ENCODE data around the gene PIK3AP1. TPM values are rescaled to one million over a fixed set of nuclear protein-coding genes. Genes with fewer than 3 reads are reported as not detected.

Gene PIK3AP1
- total RNA-seq, 2 donors from 2014 or later: 3.8 to 15.6 TPM

GRCh38 chr10:96764425-96765060 lies 44.2 kb upstream of the PIK3AP1 start:
- WGBS: 58% methylated on average over 4 of the region's 4 CpGs
- H3K4me3 ChIP-seq: no peak overlapping the region
- H3K9me3 ChIP-seq: no peaks in the 10 kb centered on the region
- H3K27ac ChIP-seq: no peak overlapping the region
- no peaks in the 10 kb centered on the region for H3K4me1 ChIP-seq (replicated peaks)
- intact Hi-C loops (cut with DNase I): loop anchor here (10.0 kb wide), 1 partner anchor 260 kb away; no protein-coding TSS in a partner anchor
- no peaks in the 10 kb centered on the region for H3K36me3 ChIP-seq
- no peak for TF ChIP-seq POLR2A (IDR thresholded peaks at IDR 0.05)
- TF ChIP-seq CTCF (IDR thresholded peaks at IDR 0.05): no peak
- no peak for TF ChIP-seq POLR2AphosphoS5 (IDR thresholded peaks at IDR 0.05)
- no peak for DNase-seq (ENCODE audit: low spot score)
- H3K27me3 ChIP-seq (replicated peaks; ENCODE audit: insufficient read depth): no peaks in the 10 kb centered on the region

- no peaks in the 10 kb centered on the region for H3K27me3 ChIP-seq (replicated peaks; ENCODE audit: insufficient read depth)
- H3K4me1 ChIP-seq (replicated peaks): no peaks in the 10 kb centered on the region
- H3K9me3 ChIP-seq: no peaks in the 10 kb centered on the region
- intact Hi-C loops (cut with DNase I): no loop called here
- no peak overlapping the region for H3K4me3 ChIP-seq
- no peaks in the 10 kb centered on the region for H3K36me3 ChIP-seq
- WGBS: 88% methylated on average over 1 of the region's 1 CpG
- DNase-seq (ENCODE audit: low spot score): no peak
- H3K27ac ChIP-seq: no peak overlapping the region
- no peak for TF ChIP-seq POLR2AphosphoS5 (IDR thresholded peaks at IDR 0.05)
- no peak for TF ChIP-seq POLR2A (IDR thresholded peaks at IDR 0.05)
- no peak for TF ChIP-seq CTCF (IDR thresholded peaks at IDR 0.05)
Measured at GRCh38 chr10:96758423-96758822, 38.1 kb upstream of the PIK3AP1 start.

- no peaks in the 10 kb centered on the region for H3K27me3 ChIP-seq (replicated peaks; ENCODE audit: insufficient read depth)
- H3K4me3 ChIP-seq: no peak overlapping the region
- TF ChIP-seq POLR2A (IDR thresholded peaks at IDR 0.05): no peak
- no peak for TF ChIP-seq CTCF (IDR thresholded peaks at IDR 0.05)
- TF ChIP-seq POLR2AphosphoS5 (IDR thresholded peaks at IDR 0.05): no peak
- no peaks in the 10 kb centered on the region for H3K4me1 ChIP-seq (replicated peaks)
- WGBS: 91% methylated on average over 5 of the region's 5 CpGs
- no peak overlapping the region for H3K27ac ChIP-seq
- intact Hi-C loops (cut with DNase I): no loop called here
- H3K9me3 ChIP-seq: no peaks in the 10 kb centered on the region
- no peaks in the 10 kb centered on the region for H3K36me3 ChIP-seq
- no peak for DNase-seq (ENCODE audit: low spot score)
Measured at GRCh38 chr10:96756111-96756903, 36.0 kb upstream of the PIK3AP1 start.

- Histone ChIP-seq H3K4me1 (replicated peaks) (no peaks in the 10 kb centered on the region), H3K36me3 (no peaks in the 10 kb centered on the region), H3K9me3 (no peaks in the 10 kb centered on the region), H3K27ac (no peak overlapping the region), H3K4me3 (no peak overlapping the region), H3K27me3 (replicated peaks; ENCODE audit: insufficient read depth) (no peaks in the 10 kb centered on the region)
- intact Hi-C loops (cut with DNase I): no loop called here
- DNase-seq (ENCODE audit: low spot score): no peak
- TF ChIP-seq POLR2AphosphoS5 (IDR thresholded peaks at IDR 0.05) (no peak), CTCF (IDR thresholded peaks at IDR 0.05) (no peak), POLR2A (IDR thresholded peaks at IDR 0.05) (no peak)
- WGBS: 43% methylated on average over 1 of the region's 1 CpG
Measured at GRCh38 chr10:96753956-96754355, 33.6 kb upstream of the PIK3AP1 start.

Data from prostate gland (tissue), 2 donors.